Type B pancreatic cell (in vitro differentiated cells): ENCODE data around the gene PLP1. TPM values are rescaled to one million over a fixed set of nuclear protein-coding genes. Genes with fewer than 3 reads are reported as not detected.

ENCODE experiments used
- DNase-seq: peaks from one replicate; pipeline ENCODE4 v3.0.0; 2021; ENCODE audit warnings: mixed read lengths; ENCODE audit not compliant: unreplicated experiment; ENCODE audit errors: extremely low spot score
- H3K27ac Mint-ChIP-seq: 2 replicates; pipeline ENCODE4 v1.8.0; 2021; ENCODE audit warnings: mild to moderate bottlenecking, mixed read lengths
- H3K27me3 Mint-ChIP-seq: 2 replicates; pipeline ENCODE4 v1.8.0; 2021; ENCODE audit warnings: mixed read lengths
- H3K36me3 Mint-ChIP-seq: 2 replicates; pipeline ENCODE4 v1.8.0; 2021; ENCODE audit warnings: mixed read lengths
- H3K4me1 Mint-ChIP-seq: one replicate; pipeline ENCODE4 v1.8.0; 2021; ENCODE audit warnings: mixed read lengths; ENCODE audit not compliant: unreplicated experiment
- H3K4me3 Mint-ChIP-seq: 2 replicates; pipeline ENCODE4 v1.8.0; 2021; ENCODE audit warnings: mild to moderate bottlenecking, mixed read lengths
- H3K9me3 Mint-ChIP-seq: 2 replicates; pipeline ENCODE4 v1.8.0; 2021; ENCODE audit warnings: mixed read lengths
- total RNA-seq: library from RNA; stranded (reverse); gene quantifications from 2 replicates; pipeline ENCODE4 v1.2.1, GENCODE V29; 2021; ENCODE audit warnings: low replicate concordance
- TF ChIP-seq, protein P1 (sequence below): fragments of 200-600 bp; sonication (generic); conservative IDR thresholded peaks from 2 replicates; pipeline ENCODE4 v1.5.0; 2021; ENCODE audit warnings: antibody characterized with exemption, mild to moderate bottlenecking

The PLP1 gene
- total RNA-seq, 1 donor from 2014 or later: 55.3 TPM

DNA sequence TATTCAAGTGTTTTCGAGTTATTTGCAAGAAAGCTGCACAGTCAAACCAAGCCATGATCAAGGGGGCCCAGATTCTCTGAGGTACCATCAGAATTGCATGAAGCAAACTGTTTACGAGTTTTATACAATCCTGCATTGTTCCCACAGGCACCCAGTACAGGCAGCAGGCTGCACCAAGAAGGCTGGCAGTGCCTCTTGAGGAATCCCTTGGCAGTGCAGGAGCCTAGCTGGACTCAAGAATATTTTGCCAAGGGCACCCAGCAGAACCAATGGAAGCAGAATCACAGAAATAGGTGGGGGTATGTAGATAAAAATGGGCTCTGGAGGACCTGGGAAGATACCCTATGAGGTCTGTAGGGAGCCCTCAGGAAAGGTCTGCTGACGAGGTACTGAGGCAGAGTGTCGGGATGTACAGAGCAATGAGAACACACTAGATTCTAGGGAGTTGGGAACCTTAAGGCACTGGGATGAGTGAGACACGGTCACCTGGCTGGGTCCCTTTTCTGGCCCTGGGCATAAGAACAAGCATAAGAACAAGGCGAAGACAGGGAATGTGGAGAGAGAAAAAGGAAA is 2.5 kb upstream of the PLP1 start:
- TF ChIP-seq, protein P1, sequence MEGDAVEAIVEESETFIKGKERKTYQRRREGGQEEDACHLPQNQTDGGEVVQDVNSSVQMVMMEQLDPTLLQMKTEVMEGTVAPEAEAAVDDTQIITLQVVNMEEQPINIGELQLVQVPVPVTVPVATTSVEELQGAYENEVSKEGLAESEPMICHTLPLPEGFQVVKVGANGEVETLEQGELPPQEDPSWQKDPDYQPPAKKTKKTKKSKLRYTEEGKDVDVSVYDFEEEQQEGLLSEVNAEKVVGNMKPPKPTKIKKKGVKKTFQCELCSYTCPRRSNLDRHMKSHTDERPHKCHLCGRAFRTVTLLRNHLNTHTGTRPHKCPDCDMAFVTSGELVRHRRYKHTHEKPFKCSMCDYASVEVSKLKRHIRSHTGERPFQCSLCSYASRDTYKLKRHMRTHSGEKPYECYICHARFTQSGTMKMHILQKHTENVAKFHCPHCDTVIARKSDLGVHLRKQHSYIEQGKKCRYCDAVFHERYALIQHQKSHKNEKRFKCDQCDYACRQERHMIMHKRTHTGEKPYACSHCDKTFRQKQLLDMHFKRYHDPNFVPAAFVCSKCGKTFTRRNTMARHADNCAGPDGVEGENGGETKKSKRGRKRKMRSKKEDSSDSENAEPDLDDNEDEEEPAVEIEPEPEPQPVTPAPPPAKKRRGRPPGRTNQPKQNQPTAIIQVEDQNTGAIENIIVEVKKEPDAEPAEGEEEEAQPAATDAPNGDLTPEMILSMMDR: peak; percentile 47
- Mint-ChIP-seq H3K36me3 (no peaks in the 10 kb centered on the region), H3K9me3 (no peaks in the 10 kb centered on the region), H3K4me3 (no peak overlapping the region), H3K27me3 (peaks cover 17% of the 10 kb centered on the region), H3K27ac (no peak overlapping the region), H3K4me1 (peaks cover 5% of the 10 kb centered on the region)
- DNase-seq: no peak

DNA sequence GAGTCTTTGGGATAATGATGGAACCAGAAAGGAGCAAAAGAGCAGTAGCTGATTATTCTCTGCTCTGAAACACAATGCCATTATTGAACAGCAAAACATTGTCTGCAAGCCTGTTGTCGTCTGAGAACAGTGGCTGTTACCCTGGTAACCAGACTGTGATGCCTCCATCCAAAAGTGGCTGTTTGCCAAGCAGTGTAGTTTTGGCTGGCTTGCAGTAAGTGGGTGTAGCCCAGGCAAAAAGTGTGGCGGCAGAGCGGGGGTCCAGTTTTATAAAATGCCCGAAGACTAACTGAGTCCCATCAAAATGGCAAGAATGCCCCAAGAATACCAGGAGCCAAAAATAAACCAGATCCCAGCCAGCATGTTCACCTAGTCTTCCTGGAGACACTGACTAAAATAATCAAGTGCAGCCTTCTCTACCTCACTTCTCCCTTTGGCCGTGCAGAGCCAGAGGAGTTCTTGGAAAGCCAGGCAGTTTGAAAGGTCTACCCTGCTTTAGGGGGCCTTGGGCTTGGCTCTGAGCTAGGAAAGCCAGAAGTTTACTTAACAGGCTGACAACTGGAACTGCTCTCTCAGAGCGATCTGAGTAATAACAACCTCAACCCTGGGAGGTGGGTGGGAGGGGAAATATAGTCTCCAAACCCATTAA is 2.6 kb downstream of the PLP1 start:
- Mint-ChIP-seq H3K4me1 (peaks cover 5% of the 10 kb centered on the region), H3K4me3 (no peak overlapping the region)

DNA sequence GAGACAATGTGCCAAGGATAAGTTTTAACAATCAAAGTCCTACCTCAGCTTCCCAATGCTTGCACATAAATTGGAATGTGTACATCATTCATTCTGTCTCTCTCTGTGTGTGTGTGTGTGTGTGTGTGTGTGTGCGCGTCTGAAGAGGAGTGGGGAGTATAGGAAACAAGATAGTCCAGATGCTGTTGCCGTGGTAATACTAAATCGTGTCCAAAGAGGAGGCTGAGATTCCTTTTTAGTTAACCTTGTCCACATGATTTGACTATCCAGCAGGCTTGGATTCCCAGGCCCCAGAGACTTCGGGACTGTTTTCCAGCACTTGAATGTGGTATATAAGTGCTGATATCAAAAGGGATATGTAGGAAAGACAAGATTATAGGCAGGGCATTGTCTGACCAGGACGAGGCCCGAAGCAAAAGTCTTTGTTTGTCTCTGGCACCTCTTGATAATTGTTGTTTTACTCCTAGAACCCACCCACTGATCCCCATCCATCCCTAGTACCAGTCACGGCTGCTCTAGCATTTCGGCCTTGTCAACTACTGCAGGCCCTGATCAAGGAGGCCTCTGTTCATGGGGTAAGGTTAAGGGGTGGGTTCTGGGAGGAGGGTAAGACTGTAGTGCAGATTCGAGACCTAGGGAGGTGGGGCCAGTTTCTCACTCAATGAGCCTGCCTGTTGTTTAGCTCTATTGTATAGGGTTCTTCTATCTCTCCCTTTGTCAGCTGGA is 3.9 kb downstream of the PLP1 start:
- Mint-ChIP-seq H3K4me1 (peaks cover 5% of the 10 kb centered on the region), H3K9me3 (no peaks in the 10 kb centered on the region), H3K27ac (no peak overlapping the region), H3K27me3 (peaks cover 3% of the 10 kb centered on the region), H3K36me3 (no peaks in the 10 kb centered on the region), H3K4me3 (no peak overlapping the region)
- no peak for DNase-seq
- TF ChIP-seq, protein P1: no peak

More for the DNA sequence above, 2.6 kb downstream of the PLP1 start:
- H3K27me3 Mint-ChIP-seq: peaks cover 11% of the 10 kb centered on the region
- H3K36me3 Mint-ChIP-seq: no peaks in the 10 kb centered on the region
- H3K27ac Mint-ChIP-seq: no peak overlapping the region
- no peaks in the 10 kb centered on the region for H3K9me3 Mint-ChIP-seq
- TF ChIP-seq, protein P1: no peak
- DNase-seq: no peak

DNA sequence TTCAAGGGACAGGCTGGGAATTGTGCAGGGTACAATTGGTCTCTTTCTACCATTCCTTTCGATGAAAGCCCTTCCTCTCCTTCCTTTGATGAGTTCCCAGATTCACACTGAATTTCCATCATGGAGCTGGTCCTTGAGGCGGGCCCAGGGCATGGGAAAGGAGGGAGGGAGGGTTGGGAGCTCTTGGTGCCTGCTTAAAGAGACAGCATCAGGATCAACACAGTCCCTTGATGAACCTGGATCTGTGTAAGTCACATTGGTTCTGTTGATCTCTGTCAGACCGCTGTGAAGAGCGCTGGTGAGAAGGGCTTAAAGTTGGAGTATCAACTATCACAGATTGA is 4.4 kb downstream of the PLP1 start:
- no peak overlapping the region for H3K27ac Mint-ChIP-seq
- peaks cover 5% of the 10 kb centered on the region for H3K4me1 Mint-ChIP-seq
- H3K36me3 Mint-ChIP-seq: no peaks in the 10 kb centered on the region
- H3K4me3 Mint-ChIP-seq: no peak overlapping the region
- H3K27me3 Mint-ChIP-seq: peaks cover 2% of the 10 kb centered on the region
- H3K9me3 Mint-ChIP-seq: no peaks in the 10 kb centered on the region
- TF ChIP-seq, protein P1: no peak
- no peak for DNase-seq

DNA sequence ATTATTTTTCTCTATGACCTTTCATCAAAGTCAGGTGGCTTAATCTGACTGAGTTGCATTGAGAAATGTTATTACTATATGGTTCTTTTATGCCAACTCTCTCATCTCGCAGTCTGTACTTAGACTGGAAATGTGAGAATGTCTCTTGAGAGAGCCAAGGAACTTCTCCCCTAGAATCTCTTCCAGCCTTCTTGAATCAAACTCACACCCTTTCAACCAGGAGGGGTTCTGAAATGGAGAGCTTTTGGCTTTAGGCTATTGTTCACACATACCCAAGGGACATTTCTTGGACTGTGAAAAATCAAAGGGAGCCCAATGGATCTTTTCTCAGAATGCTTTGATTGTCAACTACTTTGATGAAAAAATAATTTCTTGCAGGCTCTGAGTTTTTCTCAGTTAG is 5.1 kb downstream of the PLP1 start:
- Mint-ChIP-seq H3K27me3 (no peaks in the 10 kb centered on the region), H3K4me1 (peaks cover 5% of the 10 kb centered on the region), H3K36me3 (no peaks in the 10 kb centered on the region), H3K4me3 (no peak overlapping the region), H3K9me3 (no peaks in the 10 kb centered on the region), H3K27ac (no peak overlapping the region)
- TF ChIP-seq, protein P1: no peak
- no peak for DNase-seq
